ENCODE results near the gene CHD6.

DNA sequence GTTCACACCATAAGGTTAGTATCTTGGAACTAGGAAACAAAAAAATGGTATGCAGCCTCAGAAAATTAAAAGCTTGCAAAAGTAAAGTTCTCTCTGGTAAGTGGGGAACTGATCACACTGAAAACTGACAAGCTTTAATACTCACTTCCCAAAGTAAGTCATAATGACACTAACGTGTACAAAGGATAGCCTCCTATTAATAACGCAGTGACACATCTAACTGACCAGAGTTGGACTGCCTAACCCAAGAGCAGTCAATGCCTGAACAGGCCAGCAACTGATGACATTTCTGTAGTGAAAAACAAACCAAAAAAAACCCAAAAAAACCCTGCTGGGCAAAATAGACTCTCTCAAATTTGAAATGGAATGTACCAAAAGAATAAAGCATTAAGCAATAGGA lies 30.7 kb downstream of the CHD6 start:
- TF ChIP-seq EZH2phosphoT487 (IDR thresholded peaks at IDR 0.05; ENCODE audit: borderline replicate concordance) (no peak), TCF7L2 (IDR thresholded peaks at IDR 0.05; ENCODE audit: borderline replicate concordance, extremely low read depth, insufficient read depth, insufficient read length) (no peak), POLR2AphosphoS5 (IDR thresholded peaks at IDR 0.05; ENCODE audit: low read depth, low read length) (no peak), EGR1 (IDR thresholded peaks at IDR 0.05; ENCODE audit: low read depth) (no peak), POLR2A (IDR thresholded peaks at IDR 0.05; ENCODE audit: borderline replicate concordance, extremely low read depth, insufficient read depth, insufficient read length) (no peak), SP1 (IDR thresholded peaks at IDR 0.05; ENCODE audit: low read depth) (no peak), RAD21 (IDR thresholded peaks at IDR 0.05; ENCODE audit: low read depth) (no peak), EZH2 (IDR thresholded peaks at IDR 0.05) (no peak), SRF (IDR thresholded peaks at IDR 0.05; ENCODE audit: low read depth) (no peak)
- TF ChIP-seq, protein P1, sequence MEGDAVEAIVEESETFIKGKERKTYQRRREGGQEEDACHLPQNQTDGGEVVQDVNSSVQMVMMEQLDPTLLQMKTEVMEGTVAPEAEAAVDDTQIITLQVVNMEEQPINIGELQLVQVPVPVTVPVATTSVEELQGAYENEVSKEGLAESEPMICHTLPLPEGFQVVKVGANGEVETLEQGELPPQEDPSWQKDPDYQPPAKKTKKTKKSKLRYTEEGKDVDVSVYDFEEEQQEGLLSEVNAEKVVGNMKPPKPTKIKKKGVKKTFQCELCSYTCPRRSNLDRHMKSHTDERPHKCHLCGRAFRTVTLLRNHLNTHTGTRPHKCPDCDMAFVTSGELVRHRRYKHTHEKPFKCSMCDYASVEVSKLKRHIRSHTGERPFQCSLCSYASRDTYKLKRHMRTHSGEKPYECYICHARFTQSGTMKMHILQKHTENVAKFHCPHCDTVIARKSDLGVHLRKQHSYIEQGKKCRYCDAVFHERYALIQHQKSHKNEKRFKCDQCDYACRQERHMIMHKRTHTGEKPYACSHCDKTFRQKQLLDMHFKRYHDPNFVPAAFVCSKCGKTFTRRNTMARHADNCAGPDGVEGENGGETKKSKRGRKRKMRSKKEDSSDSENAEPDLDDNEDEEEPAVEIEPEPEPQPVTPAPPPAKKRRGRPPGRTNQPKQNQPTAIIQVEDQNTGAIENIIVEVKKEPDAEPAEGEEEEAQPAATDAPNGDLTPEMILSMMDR (IDR thresholded peaks at IDR 0.05 in 2 of 3, conservative IDR thresholded peaks at IDR 0.05 in 1 of 3; ENCODE audit: borderline replicate concordance in 1 of 3, insufficient read depth in 1 of 3, low read depth in 2 of 3, low read length in 2 of 3): no peak

Data from HCT116 (cell line).